Keratinocyte (primary cell): ENCODE results near the gene CSRNP2. TPM values are rescaled to one million over a fixed set of nuclear protein-coding genes. Genes with fewer than 3 reads are reported as not detected.

Source experiments
- DNase-seq: peaks from one replicate; pipeline ENCODE4 v3.0.0-alpha.2; 2011; ENCODE audit warnings: low read depth, missing footprints, low spot score
- FAIRE-seq: peaks from 2 replicates; lab custom pipeline; 2011; peaks lifted over from hg19 to GRCh38; lab: Jason Lieb, UNC
- H2AFZ ChIP-seq: 2 replicates; pipeline ENCODE4 v1.6.0; 2012; ENCODE audit warnings: low read length, control low read depth, inconsistent platforms; ENCODE audit not compliant: control insufficient read depth
- H3K27ac ChIP-seq: 2 replicates; pipeline ENCODE4 v1.5.1; 2011; ENCODE audit warnings: low read length; ENCODE audit not compliant: control insufficient read depth, insufficient read depth
- H3K27me3 ChIP-seq: 3 replicates; pipeline ENCODE4 v1.6.0; 2011; ENCODE audit warnings: low read length; ENCODE audit not compliant: control insufficient read depth, insufficient read depth; ENCODE audit errors: extremely low read depth
- H3K36me3 ChIP-seq, 2 experiments: 2 replicates in 1 of 2; 3 replicates in 1 of 2; pipeline ENCODE4 v1.5.1; 2011; ENCODE audit warnings: low read length in 2 of 2, mild to moderate bottlenecking in 1 of 2; ENCODE audit not compliant: control insufficient read depth in 2 of 2, insufficient read depth in 2 of 2; ENCODE audit errors: extremely low read depth in 1 of 2
- H3K4me1 ChIP-seq: 3 replicates; pipeline ENCODE4 v1.5.1; 2011; ENCODE audit warnings: low read length; ENCODE audit not compliant: control insufficient read depth, insufficient read depth; ENCODE audit errors: extremely low read depth
- H3K4me2 ChIP-seq: 3 replicates; pipeline ENCODE4 v1.6.0; 2011; ENCODE audit warnings: low read depth, low read length; ENCODE audit not compliant: control insufficient read depth, insufficient read depth; ENCODE audit errors: extremely low read depth
- H3K4me3 ChIP-seq, 3 experiments: fragments of 200-600 bp in 1 of 3; sonication (generic) in 1 of 3; 2 replicates in 2 of 3; 3 replicates in 1 of 3; pipeline ENCODE4 v1.5.1; 2011 to 2016; ENCODE audit warnings: low read length in 3 of 3, mild to moderate bottlenecking in 3 of 3, control low read depth in 2 of 3, inconsistent platforms in 1 of 3, low read depth in 1 of 3, mixed read lengths in 1 of 3, mixed run types in 1 of 3, moderate library complexity in 1 of 3; ENCODE audit not compliant: control insufficient read depth in 2 of 3, insufficient read depth in 2 of 3; ENCODE audit errors: extremely low read depth in 1 of 3
- H3K79me2 ChIP-seq: 2 replicates; pipeline ENCODE4 v1.6.0; 2012; ENCODE audit warnings: low read length; ENCODE audit not compliant: control insufficient read depth, insufficient read depth
- H3K9ac ChIP-seq: 3 replicates; pipeline ENCODE4 v1.6.0; 2011; ENCODE audit warnings: low read length; ENCODE audit not compliant: control insufficient read depth, insufficient read depth; ENCODE audit errors: extremely low read depth
- H3K9me1 ChIP-seq: 3 replicates; pipeline ENCODE4 v1.6.0; 2011; ENCODE audit warnings: low read length; ENCODE audit not compliant: control insufficient read depth, insufficient read depth; ENCODE audit errors: extremely low read depth
- H3K9me3 ChIP-seq: 2 replicates; pipeline ENCODE4 v1.5.1; 2012; ENCODE audit warnings: low read depth, low read length; ENCODE audit not compliant: control insufficient read depth
- H4K20me1 ChIP-seq: 3 replicates; pipeline ENCODE4 v1.6.0; 2011; ENCODE audit warnings: low read length; ENCODE audit not compliant: control insufficient read depth, insufficient read depth; ENCODE audit errors: extremely low read depth
- CTCF ChIP-seq, 3 experiments: IDR thresholded peaks in 1 of 3; conservative IDR thresholded peaks in 1 of 3; optimal IDR thresholded peaks in 1 of 3; 2 replicates in 2 of 3; 3 replicates in 1 of 3; pipeline versions ENCODE3 to v1.5.1; 2011; ENCODE audit warnings: low read length in 3 of 3, mild to moderate bottlenecking in 3 of 3, moderate library complexity in 2 of 3, control low read depth in 1 of 3, inconsistent platforms in 1 of 3; ENCODE audit not compliant: insufficient read depth in 2 of 3; ENCODE audit errors: extremely low read depth in 1 of 3
- EZH2 ChIP-seq: IDR thresholded peaks from one replicate; pipeline ENCODE4 v1.6.1; 2012; ENCODE audit warnings: inconsistent platforms, mild to moderate bottlenecking, low read length, moderate library complexity
- dilution Hi-C: fragments of 300-500 bp; cut with MboI; formaldehyde crosslinking; loops from one replicate; pipeline ENCODE4 v1.7.0; 2020; ENCODE audit warnings: low sequenced_read_pairs; ENCODE audit not compliant: extremely low pct_ligation_motif_present
- polyA minus RNA-seq, 3 experiments: library from RNA; depleted of rRNA, polyadenylated mRNA; stranded (reverse); fragments of >200 nt; gene quantifications; 1 replicate in 1 of 3; 2 replicates in 1 of 3; 3 replicates in 1 of 3; pipeline ENCODE4 v1.2.3, GENCODE V29; 2011
- polyA plus RNA-seq, 5 experiments: library from polyadenylated mRNA; depleted of rRNA in 3 of 5; stranded (reverse) in 3 of 5; stranded (forward) in 1 of 5; unstranded in 1 of 5; fragments of >200 nt; gene quantifications; 1 replicate in 1 of 5; 2 replicates in 3 of 5; 3 replicates in 1 of 5; pipeline versions ENCODE4 v1.2.1 to v1.2.3, GENCODE V29; 2011 to 2012; ENCODE audit warnings: missing spikeins in 2 of 5, low read depth in 1 of 5, low replicate concordance in 1 of 5

The CSRNP2 gene
- polyA plus RNA-seq (17.5 to 19.2 TPM (median 18.4 TPM) in 3 replicates), polyA minus RNA-seq (13.8 to 18.9 TPM (median 18.1 TPM) in 3 replicates)
- polyA plus RNA-seq (2011; ENCODE audit: low read depth): 10.5 TPM
- polyA plus RNA-seq (2011; cell fraction: cytosol; rRNA removed): 13.8 and 18.0 TPM in 2 replicates
- 37.1 TPM in 2 replicates for polyA plus RNA-seq (2011; cell fraction: nucleus; rRNA removed)
- 11.7 and 15.9 TPM in 2 replicates for polyA plus RNA-seq (2012; ENCODE audit: low replicate concordance)
- polyA minus RNA-seq (2011; cell fraction: cytosol; rRNA and poly(A)+ RNA removed): 13.8 TPM
- polyA minus RNA-seq (2011; cell fraction: nucleus; rRNA and poly(A)+ RNA removed): 15.4 and 26.0 TPM in 2 replicates

GRCh38 chr12:51083126-51083833 lies at the start of gene CSRNP2:
Gene CSRNP2, minus strand, starts transcription at chr12:51083596. Its CDS starts 7,035 bp downstream, at chr12:51076561.
- Histone ChIP-seq H3K9me1 (peaks cover 3% of the 10 kb centered on the region), H3K4me1 (peaks cover 11% of the 10 kb centered on the region), H3K36me3 (peaks cover 0 to 3% of the 10 kb centered on the region in 2 experiments), H4K20me1 (no peaks in the 10 kb centered on the region), H3K27me3 (no peaks in the 10 kb centered on the region), H3K9ac (peak within 1 kb of the TSS; percentile 86), H2AFZ (peak within 1 kb of the TSS; percentile 92), H3K4me2 (peak within 1 kb of the TSS; percentile 99), H3K79me2 (peaks cover 26% of the 10 kb centered on the region), H3K27ac (peak within 1 kb of the TSS; percentile 68), H3K9me3 (no peaks in the 10 kb centered on the region), H3K4me3 (peak within 1 kb of the TSS; percentile 83 to 97 (median 96))
- no peak for TF ChIP-seq EZH2
- TF ChIP-seq CTCF (optimal IDR thresholded peaks at IDR 0.05 in 1 of 3, IDR thresholded peaks at IDR 0.05 in 1 of 3, conservative IDR thresholded peaks at IDR 0.05 in 1 of 3; ENCODE audit: extremely low read depth in 1 of 3, insufficient read depth in 2 of 3, low read length in 3 of 3): no peak
- FAIRE-seq: no peak
- peak; percentile 59 for DNase-seq
- dilution Hi-C loops: no loop called here

- DNase-seq (no peak), FAIRE-seq (no peak)
- Histone ChIP-seq H3K4me2 (no peak overlapping the region), H3K27ac (no peak overlapping the region), H3K9me3 (no peaks in the 10 kb centered on the region), H3K36me3 (no peaks in the 10 kb centered on the region), H4K20me1 (no peaks in the 10 kb centered on the region), H3K4me3 (no peak overlapping the region), H3K4me1 (peaks cover 9% of the 10 kb centered on the region), H3K79me2 (no peaks in the 10 kb centered on the region), H3K9me1 (no peaks in the 10 kb centered on the region), H3K9ac (no peak overlapping the region), H3K27me3 (no peaks in the 10 kb centered on the region), H2AFZ (no peak overlapping the region)
- dilution Hi-C loops: no loop called here
- TF ChIP-seq EZH2 (no peak), CTCF (optimal IDR thresholded peaks at IDR 0.05 in 1 of 3, IDR thresholded peaks at IDR 0.05 in 1 of 3, conservative IDR thresholded peaks at IDR 0.05 in 1 of 3; ENCODE audit: extremely low read depth in 1 of 3, insufficient read depth in 2 of 3, low read length in 3 of 3) (no peak)
Measured at GRCh38 chr12:51132693-51133092, 49.3 kb upstream of the CSRNP2 start.
